HG03565 (cell line): ENCODE results near the gene SDSL.

Experiments used
- ATAC-seq: cut with Tn5 transposase; IDR thresholded peaks from one replicate; pipeline ENCODE4 v1.9.1; 2021; ENCODE audit warnings: mild to moderate bottlenecking, moderate library complexity; ENCODE audit not compliant: unreplicated experiment

Gene SDSL

GRCh38 chr12:113418213-113418879 is 3.8 kb upstream of the SDSL start:
- ATAC-seq: no peak

GRCh38 chr12:113420996-113421595 is 1.1 kb upstream of the SDSL start:
- no peak for ATAC-seq

- no peak for ATAC-seq
Observed at GRCh38 chr12:113422886-113423669, 898 bp downstream of the SDSL start.

- no peak for ATAC-seq
Observed at GRCh38 chr12:113424456-113424855, 2.3 kb downstream of the SDSL start.

- ATAC-seq: no peak
Observed at GRCh38 chr12:113424915-113425823, 3.0 kb downstream of the SDSL start.

GRCh38 chr12:113425960-113426453 is 3.8 kb downstream of the SDSL start:
- ATAC-seq: no peak

GRCh38 chr12:113427882-113428281 is 5.7 kb downstream of the SDSL start:
- no peak for ATAC-seq

- no peak for ATAC-seq
Observed at GRCh38 chr12:113428482-113428881, 6.3 kb downstream of the SDSL start.

GRCh38 chr12:113432986-113433385 is 10.8 kb downstream of the SDSL start:
- no peak for ATAC-seq

- ATAC-seq: no peak
Observed at GRCh38 chr12:113435367-113435766, 13.2 kb downstream of the SDSL start.

- ATAC-seq: no peak
Observed at GRCh38 chr12:113436586-113436985, 14.4 kb downstream of the SDSL start.

GRCh38 chr12:113436993-113437728 is 15.0 kb downstream of the SDSL start:
- ATAC-seq: no peak

- no peak for ATAC-seq
Observed at GRCh38 chr12:113437729-113438100, 15.5 kb downstream of the SDSL start.

- ATAC-seq: no peak
Observed at GRCh38 chr12:113438523-113439300, 16.5 kb downstream of the SDSL start.

GRCh38 chr12:113439301-113439597 is 17.1 kb downstream of the SDSL start:
- ATAC-seq: no peak

- ATAC-seq: no peak
Observed at GRCh38 chr12:113439606-113440030, 17.4 kb downstream of the SDSL start.

GRCh38 chr12:113440336-113440735 is 18.2 kb downstream of the SDSL start:
- ATAC-seq: no peak

GRCh38 chr12:113440947-113441782 is 19.0 kb downstream of the SDSL start:
- ATAC-seq: no peak
